GM21381 (cell line): ENCODE measurements around the gene GOLGA6L7.
"Not testable (repeated sequence)": the region's sequence is repeated elsewhere in the genome, so short reads cannot be mapped to it uniquely, and the experiment has no call there.

Experiments
- ATAC-seq: cut with Tn5 transposase; IDR thresholded peaks from one replicate; pipeline ENCODE4 v1.9.1; 2021; ENCODE audit warnings: mild to moderate bottlenecking, moderate library complexity; ENCODE audit not compliant: unreplicated experiment

Gene GOLGA6L7, protein sequence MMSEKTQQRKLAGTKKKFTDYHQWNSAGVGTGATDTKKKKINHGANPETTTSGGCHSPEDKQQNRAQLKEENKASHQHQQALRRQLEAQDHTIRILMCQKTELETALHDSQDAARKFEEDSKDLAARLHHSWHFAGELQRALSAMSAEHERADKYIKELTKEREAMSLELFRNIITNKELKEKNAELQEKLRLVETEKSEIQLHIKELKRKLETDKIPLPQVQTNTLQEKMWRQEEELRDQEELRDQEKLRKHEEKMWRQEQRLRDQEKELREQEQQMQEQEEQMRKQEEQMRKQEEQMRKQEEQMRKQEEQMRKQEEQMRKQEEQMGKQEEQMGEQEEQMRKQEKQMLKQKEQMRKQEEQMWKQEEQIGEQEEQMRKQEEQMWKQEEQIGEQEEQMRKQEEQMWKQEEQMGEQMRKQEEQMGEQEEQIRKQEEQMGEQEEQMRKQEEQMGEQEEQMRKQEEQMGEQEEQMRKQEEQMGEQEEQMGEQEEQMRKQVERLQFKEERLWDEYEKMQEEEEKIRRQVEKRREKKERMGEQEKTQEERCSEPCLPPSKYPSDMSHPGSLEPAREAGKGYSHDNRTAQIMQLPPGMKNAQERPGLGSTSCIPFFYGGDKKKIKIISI

DNA sequence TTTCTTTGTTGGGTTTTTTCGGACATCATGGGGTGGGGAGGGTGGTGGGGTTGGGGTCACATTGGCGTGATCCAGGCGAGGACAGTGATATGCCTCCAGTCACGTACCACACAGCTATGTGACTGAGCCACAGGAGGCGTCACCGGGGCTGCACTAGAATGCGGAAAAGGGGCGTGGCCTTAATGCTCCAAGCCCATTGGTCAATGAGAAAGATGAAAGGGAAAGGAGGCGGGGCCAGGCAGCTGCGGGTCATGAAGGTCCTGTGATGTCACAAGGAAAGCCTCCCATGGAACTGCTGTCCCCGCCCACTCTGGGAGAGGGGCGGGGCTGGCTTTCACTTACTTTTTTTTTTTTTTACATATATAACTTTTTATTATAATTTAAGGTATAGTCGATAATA, at the start of gene GOLGA6L7:
Gene GOLGA6L7, minus strand, starts transcription at position 124 of the 400 bp plus-strand sequence. Its CDS starts 95 bp downstream, at position 29.
- ATAC-seq: not testable (repeated sequence)

DNA sequence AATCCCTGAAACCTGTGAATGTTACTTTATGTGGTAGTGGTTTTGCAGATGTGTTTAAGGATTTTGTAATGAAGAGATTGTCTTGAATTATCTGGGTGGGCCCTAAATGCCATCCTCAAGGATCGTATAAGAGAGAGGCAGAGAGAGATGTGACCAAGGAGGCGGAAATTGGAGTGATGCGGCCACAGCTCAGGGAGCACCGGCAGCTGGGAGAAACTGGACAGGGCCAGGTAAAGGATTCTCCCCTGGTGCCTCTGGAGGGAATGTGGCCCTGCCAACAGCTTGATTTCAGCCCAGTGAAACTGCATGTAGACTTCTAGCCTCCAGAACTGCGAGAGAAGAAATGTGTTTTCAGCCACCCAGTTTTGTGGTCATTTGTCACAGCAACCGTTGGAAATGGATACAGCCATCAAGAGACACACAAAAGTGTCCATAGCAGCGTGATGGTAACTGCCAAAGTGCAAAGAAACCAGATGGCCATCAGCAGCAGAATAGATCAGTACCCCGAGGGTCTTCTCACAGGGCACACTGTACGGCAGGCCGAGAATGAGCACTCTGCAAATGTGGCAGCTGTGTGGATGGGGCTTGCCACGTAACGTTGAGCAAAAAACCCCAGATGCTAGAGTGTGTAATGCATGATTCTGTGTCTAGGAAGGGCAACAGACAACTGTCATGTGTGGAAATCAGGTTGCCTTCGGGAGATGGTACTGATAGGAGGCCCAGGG, 49.6 kb upstream of the GOLGA6L7 start:
- ATAC-seq: no peak

DNA sequence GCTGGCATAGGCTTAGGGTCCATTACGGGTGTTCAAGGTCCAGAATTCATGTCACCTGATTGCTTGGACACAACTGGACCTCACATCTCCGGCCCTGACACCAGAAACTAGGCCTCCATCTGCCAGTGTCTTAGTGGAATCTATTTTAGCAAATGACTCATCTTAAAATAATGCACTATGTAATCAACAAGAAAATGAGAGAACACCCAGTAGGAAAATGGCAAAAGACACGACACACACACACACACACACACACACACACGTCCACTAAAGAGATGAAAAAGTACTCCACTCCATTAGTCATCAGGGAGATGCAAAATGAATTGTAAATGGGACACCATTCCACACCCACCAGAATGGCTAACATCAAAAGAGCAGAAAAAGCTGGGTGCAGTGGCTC, 48.5 kb upstream of the GOLGA6L7 start:
- ATAC-seq: no peak

- ATAC-seq: no peak
These were observed 47.1 kb upstream of the GOLGA6L7 start for GRCh38 chr15:28895566-28895965.

GRCh38 chr15:28895146-28895545, 46.7 kb upstream of the GOLGA6L7 start:
- no peak for ATAC-seq

- no peak for ATAC-seq
These were observed 46.2 kb upstream of the GOLGA6L7 start for GRCh38 chr15:28894631-28895030.

DNA sequence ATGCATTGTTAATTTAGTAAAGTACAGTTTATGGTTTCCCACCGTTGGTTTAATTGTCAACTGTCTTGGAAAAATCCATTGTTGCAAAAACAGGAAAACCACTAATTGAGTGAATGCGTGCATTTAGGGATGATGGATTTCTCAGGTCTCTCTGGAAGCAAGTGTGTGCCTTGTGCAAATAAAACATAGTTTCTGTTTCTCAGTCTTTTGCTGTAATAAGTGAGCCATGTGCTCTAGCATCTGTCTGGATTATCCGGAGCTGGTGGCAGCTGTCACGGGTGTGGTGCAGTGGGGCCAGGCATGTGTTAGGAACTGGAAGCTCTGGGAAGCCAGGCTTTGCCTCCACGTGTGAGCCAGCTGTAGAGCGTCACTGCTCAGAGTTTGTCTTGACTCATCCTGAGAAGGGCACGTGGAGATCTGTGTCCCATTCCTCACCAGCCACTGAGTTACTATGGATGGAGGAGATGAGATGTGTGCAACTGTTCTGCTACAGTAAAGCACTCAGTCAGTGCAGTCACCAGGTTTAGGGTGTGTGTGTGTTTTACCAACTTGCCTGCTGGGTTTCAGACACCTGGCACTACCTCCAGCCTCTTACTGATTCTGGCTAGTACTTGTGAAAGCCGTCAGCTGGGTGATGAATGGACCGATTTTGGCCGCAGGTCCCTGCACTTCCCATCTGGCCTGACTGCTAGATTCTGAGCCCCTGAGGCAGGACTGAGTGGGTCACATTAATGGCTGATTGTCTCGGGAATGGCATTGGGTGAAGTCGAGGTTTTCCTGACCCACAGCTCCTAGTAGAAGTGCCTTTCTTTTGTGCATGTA, 44.6 kb upstream of the GOLGA6L7 start:
- no peak for ATAC-seq

- no peak for ATAC-seq
These were observed 43.1 kb upstream of the GOLGA6L7 start for GRCh38 chr15:28891588-28891987.

- no peak for ATAC-seq
These were observed 42.5 kb upstream of the GOLGA6L7 start for GRCh38 chr15:28890711-28891495.

DNA sequence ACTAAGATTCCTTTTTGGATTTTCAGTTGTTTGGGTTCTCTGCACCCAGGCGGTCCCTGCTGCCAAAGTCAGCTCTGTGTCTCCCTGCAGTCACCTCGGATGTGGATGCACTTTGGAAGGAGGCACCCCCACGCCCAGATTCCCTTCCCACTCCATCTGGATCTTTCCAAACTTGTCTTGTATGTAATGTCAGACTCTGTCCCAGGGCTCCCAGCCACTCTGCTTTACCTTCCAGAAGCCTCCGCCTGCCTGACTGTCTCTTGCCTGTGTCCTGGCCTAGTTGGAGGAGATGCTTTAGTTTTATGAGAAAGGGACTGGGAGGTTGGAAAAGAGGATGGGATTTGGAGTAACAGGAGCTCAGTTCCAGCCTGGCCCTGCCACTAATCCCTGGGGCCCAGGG, 41.8 kb upstream of the GOLGA6L7 start:
- ATAC-seq: not testable (repeated sequence)

- ATAC-seq: not testable (repeated sequence)
These were observed 41.4 kb upstream of the GOLGA6L7 start for GRCh38 chr15:28889871-28890270.

GRCh38 chr15:28889346-28889745, 40.9 kb upstream of the GOLGA6L7 start:
- no peak for ATAC-seq

- ATAC-seq: no peak
These were observed 40.5 kb upstream of the GOLGA6L7 start for GRCh38 chr15:28888900-28889299.

DNA sequence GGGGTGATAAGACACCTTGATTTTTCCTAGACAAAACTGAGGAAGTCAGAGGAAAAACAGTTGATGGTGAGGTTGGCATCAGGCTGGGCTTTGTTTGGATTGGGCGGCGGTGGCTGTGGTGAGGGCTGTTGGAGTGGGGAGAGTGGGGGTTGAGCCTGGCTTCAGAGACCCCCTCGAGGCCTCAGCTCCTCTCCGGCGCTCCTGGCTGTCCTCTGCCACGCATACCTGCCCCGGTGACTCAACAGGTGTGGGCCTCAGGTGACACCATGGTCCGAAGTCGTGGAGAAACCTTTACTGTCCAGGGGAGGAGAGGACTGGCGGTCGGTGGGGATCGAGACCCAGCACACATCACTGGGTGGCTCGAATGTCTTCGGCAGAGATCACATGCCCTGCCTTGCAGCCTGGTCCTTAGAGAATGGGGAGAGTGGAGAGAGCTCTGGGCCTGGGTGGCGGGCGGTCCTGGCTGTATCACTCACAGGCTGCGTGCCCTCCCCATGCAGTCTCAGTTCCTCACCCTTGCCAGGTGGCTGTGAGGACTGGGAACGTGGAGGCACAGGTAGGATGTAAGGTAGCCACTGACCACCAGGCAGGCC, 40.0 kb upstream of the GOLGA6L7 start:
- no peak for ATAC-seq

GRCh38 chr15:28887339-28888174, 39.1 kb upstream of the GOLGA6L7 start:
- ATAC-seq: no peak

DNA sequence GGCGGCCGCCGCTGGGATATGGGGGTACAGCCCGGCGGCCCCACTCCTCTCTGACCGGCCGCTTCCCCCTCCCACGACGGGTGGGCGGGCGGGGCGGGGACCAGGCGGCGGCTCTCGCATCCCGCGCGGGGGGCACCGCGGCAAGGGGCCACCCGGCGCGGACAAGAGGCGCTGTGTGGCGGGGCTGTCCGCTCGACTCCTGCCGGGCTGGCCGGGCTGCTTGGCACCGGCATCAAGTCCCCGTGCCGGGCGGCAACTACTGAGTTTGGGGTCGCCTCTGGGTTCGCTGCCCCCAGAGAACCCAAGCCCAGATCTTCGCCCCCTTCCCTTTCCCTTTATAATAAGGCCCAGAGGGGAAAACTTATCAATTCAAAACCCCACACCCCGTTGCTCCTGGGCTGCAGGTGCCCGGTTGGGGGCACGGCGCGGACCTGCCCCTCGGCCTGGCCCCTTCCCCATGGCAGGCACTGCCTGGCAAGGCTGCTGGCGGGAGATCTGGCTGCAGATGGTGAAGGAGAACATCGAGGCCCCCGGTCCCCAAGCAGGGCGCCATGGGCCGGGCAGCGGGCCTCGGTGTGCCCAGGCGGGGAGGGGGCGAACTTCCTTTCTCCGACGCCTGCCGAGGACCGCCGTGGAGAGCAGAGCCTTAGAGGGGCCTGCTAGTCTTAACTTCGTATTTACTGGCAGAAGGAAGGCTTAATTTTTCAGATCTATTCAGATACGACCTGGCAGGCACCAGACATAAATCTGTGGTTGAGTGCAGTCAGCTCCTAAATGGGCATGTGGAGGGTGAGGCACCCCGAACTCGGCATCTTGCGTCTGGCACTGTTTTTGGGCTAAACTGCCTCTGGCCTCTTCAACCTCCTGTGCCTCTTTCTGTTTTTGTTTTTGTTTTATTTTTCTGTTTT, 38.2 kb upstream of the GOLGA6L7 start:
- no peak for ATAC-seq

GRCh38 chr15:28885630-28886430, 37.4 kb upstream of the GOLGA6L7 start, which contains the start of gene APBA2:
APBA2 (plus strand) TSS chr15:28885974; CDS start chr15:29053885, 167,911 bp downstream.
- ATAC-seq: no peak
